ENCODE data around the gene SMARCD3.

The SMARCD3 gene

DNA sequence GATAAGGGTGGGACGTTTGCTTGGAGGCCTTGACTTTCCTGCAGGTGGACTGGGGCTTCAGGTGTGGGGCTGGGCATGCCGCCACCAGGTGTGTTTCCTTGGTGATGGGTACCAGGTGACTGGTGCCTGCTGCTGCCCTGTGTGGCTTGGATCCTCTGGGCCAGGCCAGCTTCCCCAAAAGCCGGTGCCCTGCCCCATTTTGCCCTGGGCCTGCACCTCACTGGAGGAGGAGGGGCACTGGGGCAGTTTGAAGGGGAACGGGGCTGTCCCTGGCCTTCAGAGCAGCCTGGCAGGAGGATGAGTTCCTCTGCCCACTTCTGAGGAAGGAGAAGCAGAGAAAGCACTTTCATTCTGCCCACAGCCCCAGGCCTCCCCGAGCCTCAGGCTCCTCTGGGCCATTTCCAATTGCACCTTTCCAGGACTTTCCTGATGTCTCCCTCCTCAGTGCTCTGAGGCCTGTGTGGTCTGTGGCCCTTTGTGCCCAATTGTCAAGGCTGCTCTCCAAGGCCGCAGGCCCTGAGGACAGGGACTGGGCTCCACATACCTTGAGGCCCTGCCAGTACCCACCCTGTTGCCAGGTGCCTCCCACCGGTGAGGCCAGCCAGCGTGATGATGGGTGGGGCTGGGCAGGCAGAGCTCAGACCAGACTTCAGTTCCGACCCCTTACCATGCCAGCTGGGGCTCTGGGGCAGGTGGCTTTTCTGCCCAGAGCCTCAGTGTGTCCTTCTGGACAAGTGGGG is 25.3 kb upstream of the SMARCD3 start:
- no peak overlapping the region for H3K4me3 ChIP-seq (ENCODE audit: control insufficient read depth, low read depth, low read length)
- no peak for DNase-seq (ENCODE audit: low read depth)
- TF ChIP-seq, protein P1, sequence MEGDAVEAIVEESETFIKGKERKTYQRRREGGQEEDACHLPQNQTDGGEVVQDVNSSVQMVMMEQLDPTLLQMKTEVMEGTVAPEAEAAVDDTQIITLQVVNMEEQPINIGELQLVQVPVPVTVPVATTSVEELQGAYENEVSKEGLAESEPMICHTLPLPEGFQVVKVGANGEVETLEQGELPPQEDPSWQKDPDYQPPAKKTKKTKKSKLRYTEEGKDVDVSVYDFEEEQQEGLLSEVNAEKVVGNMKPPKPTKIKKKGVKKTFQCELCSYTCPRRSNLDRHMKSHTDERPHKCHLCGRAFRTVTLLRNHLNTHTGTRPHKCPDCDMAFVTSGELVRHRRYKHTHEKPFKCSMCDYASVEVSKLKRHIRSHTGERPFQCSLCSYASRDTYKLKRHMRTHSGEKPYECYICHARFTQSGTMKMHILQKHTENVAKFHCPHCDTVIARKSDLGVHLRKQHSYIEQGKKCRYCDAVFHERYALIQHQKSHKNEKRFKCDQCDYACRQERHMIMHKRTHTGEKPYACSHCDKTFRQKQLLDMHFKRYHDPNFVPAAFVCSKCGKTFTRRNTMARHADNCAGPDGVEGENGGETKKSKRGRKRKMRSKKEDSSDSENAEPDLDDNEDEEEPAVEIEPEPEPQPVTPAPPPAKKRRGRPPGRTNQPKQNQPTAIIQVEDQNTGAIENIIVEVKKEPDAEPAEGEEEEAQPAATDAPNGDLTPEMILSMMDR (IDR thresholded peaks at IDR 0.05; ENCODE audit: control insufficient read depth, insufficient read depth, low read depth, low read length, missing control alignments) = no peak

DNA sequence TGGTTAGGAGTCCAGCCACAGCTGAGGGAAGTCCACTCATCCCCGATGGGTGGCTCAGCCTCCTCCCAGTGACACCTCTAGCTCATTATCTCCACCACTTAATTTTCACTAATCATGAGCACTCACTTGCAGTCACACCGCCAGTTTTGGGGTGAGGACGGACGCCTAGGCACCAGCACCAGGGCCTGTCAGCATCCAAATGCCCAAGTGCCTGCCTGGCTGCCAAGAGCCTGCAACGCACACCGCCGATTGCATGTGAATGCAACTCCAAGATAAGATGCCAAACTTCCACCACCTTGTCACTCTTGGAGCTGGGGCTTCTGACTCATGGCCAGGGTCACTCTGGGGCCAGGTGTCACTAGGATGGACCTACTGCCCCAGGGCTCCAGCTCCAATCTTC is 24.4 kb upstream of the SMARCD3 start:
- DNase-seq (ENCODE audit: low read depth) = no peak
- TF ChIP-seq, protein P1 (IDR thresholded peaks at IDR 0.05; ENCODE audit: control insufficient read depth, insufficient read depth, low read depth, low read length, missing control alignments) = no peak
- H3K4me3 ChIP-seq (ENCODE audit: control insufficient read depth, low read depth, low read length) = no peak overlapping the region

DNA sequence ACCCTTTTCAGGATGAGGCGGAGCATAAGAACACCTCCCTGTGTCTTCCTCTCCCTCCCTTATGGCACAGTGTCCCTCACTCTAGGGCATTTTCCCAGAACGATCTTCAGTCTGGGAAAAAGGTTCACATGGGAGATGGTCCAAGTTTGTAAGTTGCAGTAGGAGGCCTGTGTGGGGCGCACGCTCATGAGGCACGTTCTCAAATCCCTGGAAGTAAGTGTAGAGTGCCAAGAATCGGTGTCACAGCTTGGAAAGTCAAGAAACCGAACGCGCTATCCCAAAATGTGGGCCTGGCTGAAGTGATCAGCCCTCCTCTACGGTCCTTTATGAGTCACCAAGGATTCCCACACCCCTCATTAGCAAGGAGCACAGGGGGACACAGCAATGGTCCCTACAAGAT is 23.9 kb upstream of the SMARCD3 start:
- H3K4me3 ChIP-seq (ENCODE audit: control insufficient read depth, low read depth, low read length) = no peak overlapping the region
- no peak for DNase-seq (ENCODE audit: low read depth)
- TF ChIP-seq, protein P1 (IDR thresholded peaks at IDR 0.05; ENCODE audit: control insufficient read depth, insufficient read depth, low read depth, low read length, missing control alignments) = no peak

DNA sequence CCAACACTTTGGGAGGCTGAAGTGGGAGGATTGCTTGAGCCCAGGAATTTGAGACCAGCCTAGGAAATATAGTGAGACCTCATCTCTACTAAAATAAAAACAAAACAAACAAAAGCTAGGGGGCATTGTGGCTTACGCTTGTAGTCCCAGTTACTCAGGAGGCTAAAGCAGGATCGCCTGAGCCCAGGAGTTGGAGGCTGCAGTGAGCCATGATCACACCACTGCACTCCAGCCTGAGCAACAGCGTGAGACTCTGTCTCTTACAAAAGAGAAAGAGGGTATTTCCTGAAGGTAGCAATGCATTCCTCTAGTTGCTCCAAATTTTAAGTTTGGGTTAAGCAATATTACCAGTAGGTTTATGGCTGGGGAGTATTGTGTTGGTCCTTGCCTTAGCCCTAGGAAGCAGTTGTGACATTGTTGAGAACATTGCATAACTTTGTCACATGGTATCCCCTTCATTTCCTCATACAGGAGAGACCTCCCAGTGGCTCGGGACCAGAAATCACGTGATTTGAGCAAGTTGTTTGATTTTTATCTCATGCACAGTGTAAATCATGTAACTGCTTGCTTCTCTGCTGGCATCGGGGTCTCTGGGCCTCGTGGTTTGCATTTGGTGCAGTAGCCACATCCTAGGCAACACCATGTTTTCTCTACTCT is 23.3 kb upstream of the SMARCD3 start:
- DNase-seq (ENCODE audit: low read depth) = no peak
- no peak overlapping the region for H3K4me3 ChIP-seq (ENCODE audit: control insufficient read depth, low read depth, low read length)
- TF ChIP-seq, protein P1 (IDR thresholded peaks at IDR 0.05; ENCODE audit: control insufficient read depth, insufficient read depth, low read depth, low read length, missing control alignments) = no peak

- H3K4me3 ChIP-seq (ENCODE audit: control insufficient read depth, low read depth, low read length) = no peak overlapping the region
- DNase-seq (ENCODE audit: low read depth) = no peak
- TF ChIP-seq, protein P1 (IDR thresholded peaks at IDR 0.05; ENCODE audit: control insufficient read depth, insufficient read depth, low read depth, low read length, missing control alignments) = no peak
Observed at GRCh38 chr7:151269511-151269910, 21.0 kb upstream of the SMARCD3 start.

GRCh38 chr7:151265351-151265931 is 16.9 kb upstream of the SMARCD3 start:
- no peak for DNase-seq (ENCODE audit: low read depth)
- H3K4me3 ChIP-seq (ENCODE audit: control insufficient read depth, low read depth, low read length) = no peak overlapping the region
- TF ChIP-seq, protein P1 (IDR thresholded peaks at IDR 0.05; ENCODE audit: control insufficient read depth, insufficient read depth, low read depth, low read length, missing control alignments) = no peak

Data from AG09309 (cell line).